Cardiac muscle cell (in vitro differentiated cells and primary cell): ENCODE data around the gene ARHGEF11. TPM values are rescaled to one million over a fixed set of nuclear protein-coding genes. Genes with fewer than 3 reads are reported as not detected.

ENCODE experiments used
- DNase-seq, 2 donors: peaks; one replicate each; pipeline versions ENCODE4 v3.0.0 to v3.0.0-alpha.2; 2010 to 2017; ENCODE audit warnings: low read depth in 1 of 2, low spot score in 1 of 2
- H3K27ac ChIP-seq: fragments of 200-600 bp; sonication (generic); 2 replicates; pipeline ENCODE4 v1.5.1; 2016
- H3K27me3 ChIP-seq: fragments of 200-600 bp; sonication (generic); 2 replicates; pipeline ENCODE4 v1.6.0; 2016; ENCODE audit warnings: control low read depth
- H3K36me3 ChIP-seq: fragments of 200-600 bp; sonication (generic); 2 replicates; pipeline ENCODE4 v1.5.1; 2016; ENCODE audit warnings: control low read depth
- H3K4me1 ChIP-seq: fragments of 200-600 bp; sonication (generic); 2 replicates; pipeline ENCODE4 v1.8.1; 2017; ENCODE audit warnings: low read depth, mild to moderate bottlenecking, mixed run types
- H3K4me3 ChIP-seq: fragments of 200-600 bp; sonication (generic); 2 replicates; pipeline ENCODE4 v1.5.1; 2016; ENCODE audit warnings: mild to moderate bottlenecking
- H3K9me3 ChIP-seq: fragments of 200-600 bp; sonication (generic); 2 replicates; pipeline ENCODE4 v1.5.1; 2017; ENCODE audit warnings: low read depth, mild to moderate bottlenecking, control low read depth
- CTCF ChIP-seq: IDR thresholded peaks from 2 replicates; pipeline ENCODE4 v1.5.1; 2012; ENCODE audit warnings: low read depth, mild to moderate bottlenecking, low read length
- polyA plus RNA-seq: library from polyadenylated mRNA; unstranded; fragments of >200 nt; fragmentation: Nextera tagmentation; extraction: Ambion mirVana; gene quantifications from 2 replicates; pipeline ENCODE4 v1.2.1, GENCODE V29; 2016
- total RNA-seq: library from RNA; depleted of rRNA; stranded (reverse); fragments of >200 nt; gene quantifications from 2 replicates; pipeline ENCODE4 v1.2.3, GENCODE V29; 2016

The ARHGEF11 gene
- total and polyA plus RNA-seq, 2 experiments from 2014 or later = 25.8 to 40.1 TPM

DNA sequence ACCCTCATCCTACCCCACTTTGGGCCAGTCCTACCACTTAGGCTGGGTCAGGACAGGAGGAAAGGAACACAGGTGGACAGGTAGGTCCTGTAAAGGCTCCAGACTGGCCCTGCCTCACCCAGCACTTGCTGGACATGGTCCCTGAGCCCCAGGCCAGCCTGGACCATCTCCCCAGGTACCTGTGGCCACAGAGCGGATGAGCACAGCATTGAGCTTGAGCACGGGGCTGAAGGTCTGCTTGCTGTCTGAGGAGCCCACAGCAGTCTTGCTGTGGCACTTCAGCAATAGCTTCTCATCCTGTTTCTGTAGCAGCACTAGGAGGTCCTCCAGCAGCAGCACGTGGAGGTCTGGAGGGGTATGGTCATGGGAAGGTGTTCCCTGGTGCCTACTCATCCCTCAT is 101.8 kb downstream of the ARHGEF11 start:
- H3K4me3 ChIP-seq = no peak overlapping the region
- no peaks in the 10 kb centered on the region for H3K27me3 ChIP-seq
- H3K4me1 ChIP-seq = no peaks in the 10 kb centered on the region
- no peak for TF ChIP-seq CTCF
- H3K9me3 ChIP-seq = no peaks in the 10 kb centered on the region
- peaks cover 40% of the 10 kb centered on the region for H3K36me3 ChIP-seq
- no peak for DNase-seq
- no peak overlapping the region for H3K27ac ChIP-seq

DNA sequence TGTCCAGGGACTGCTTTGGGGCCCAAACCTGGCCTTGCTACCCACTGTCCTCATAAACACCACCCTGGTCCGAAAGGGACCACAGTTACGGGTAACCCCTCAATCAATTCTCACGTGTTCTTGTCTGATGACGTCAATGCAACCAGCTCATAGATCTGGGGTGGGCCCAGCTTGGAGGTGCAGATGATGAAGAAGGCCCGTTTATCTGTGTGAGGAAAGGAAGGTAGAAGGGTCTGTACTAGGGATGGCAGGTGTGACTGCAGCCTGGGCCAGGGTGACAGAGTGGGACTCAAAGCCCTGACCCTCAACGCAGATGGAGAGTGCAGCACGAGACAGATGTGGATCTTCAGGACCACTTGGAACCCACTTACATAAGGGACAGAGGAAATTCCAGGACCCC is 103.0 kb downstream of the ARHGEF11 start:
- no peaks in the 10 kb centered on the region for H3K4me1 ChIP-seq
- TF ChIP-seq CTCF = no peak
- H3K27me3 ChIP-seq = no peaks in the 10 kb centered on the region
- no peak for DNase-seq
- no peak overlapping the region for H3K27ac ChIP-seq
- H3K36me3 ChIP-seq = peaks cover 45% of the 10 kb centered on the region
- H3K9me3 ChIP-seq = no peaks in the 10 kb centered on the region
- H3K4me3 ChIP-seq = no peak overlapping the region

- Histone ChIP-seq H3K27me3 (no peaks in the 10 kb centered on the region), H3K36me3 (peaks cover 49% of the 10 kb centered on the region), H3K27ac (no peak overlapping the region), H3K4me3 (no peak overlapping the region), H3K9me3 (no peaks in the 10 kb centered on the region), H3K4me1 (no peaks in the 10 kb centered on the region)
- no peak for DNase-seq
- TF ChIP-seq CTCF = no peak
Measured at GRCh38 chr1:156942176-156942575, 103.4 kb downstream of the ARHGEF11 start.

- H3K27me3 ChIP-seq = no peaks in the 10 kb centered on the region
- DNase-seq = no peak
- TF ChIP-seq CTCF = no peak
- no peaks in the 10 kb centered on the region for H3K4me1 ChIP-seq
- no peak overlapping the region for H3K4me3 ChIP-seq
- H3K9me3 ChIP-seq = no peaks in the 10 kb centered on the region
- H3K27ac ChIP-seq = no peak overlapping the region
- peaks cover 49% of the 10 kb centered on the region for H3K36me3 ChIP-seq
Measured at GRCh38 chr1:156941675-156942074, 103.9 kb downstream of the ARHGEF11 start.

DNA sequence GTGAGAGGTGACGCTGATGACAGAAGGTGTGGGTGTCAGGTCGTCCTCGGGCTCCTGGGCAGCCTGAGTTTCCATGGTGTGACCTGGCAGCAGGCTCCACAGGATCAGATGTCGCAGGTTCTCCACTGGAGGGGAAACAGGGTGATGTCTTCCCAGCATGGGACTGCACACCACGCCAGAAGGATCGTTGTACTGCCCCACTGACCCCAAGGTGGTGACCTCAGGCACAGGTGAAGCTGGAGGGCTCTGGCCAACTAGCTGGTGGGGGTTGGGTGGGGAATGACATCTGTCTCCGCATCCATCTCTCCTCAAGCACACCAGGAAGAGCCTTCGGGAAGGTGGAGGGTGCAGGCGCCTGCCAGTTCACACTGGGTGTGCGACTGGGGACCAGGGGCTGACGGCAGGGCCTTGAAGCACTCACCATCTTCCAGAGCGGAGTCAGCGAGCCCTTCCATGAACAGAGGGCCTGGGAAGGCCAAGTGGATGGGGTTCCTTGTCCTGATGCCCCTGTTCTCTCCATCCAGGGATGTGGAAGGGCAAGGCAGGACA is 105.7 kb downstream of the ARHGEF11 start:
- H3K4me3 ChIP-seq = no peak overlapping the region
- H3K4me1 ChIP-seq = no peaks in the 10 kb centered on the region
- peaks cover 33% of the 10 kb centered on the region for H3K36me3 ChIP-seq
- no peaks in the 10 kb centered on the region for H3K9me3 ChIP-seq
- H3K27me3 ChIP-seq = no peaks in the 10 kb centered on the region
- no peak for DNase-seq
- no peak for TF ChIP-seq CTCF
- H3K27ac ChIP-seq = no peak overlapping the region

DNA sequence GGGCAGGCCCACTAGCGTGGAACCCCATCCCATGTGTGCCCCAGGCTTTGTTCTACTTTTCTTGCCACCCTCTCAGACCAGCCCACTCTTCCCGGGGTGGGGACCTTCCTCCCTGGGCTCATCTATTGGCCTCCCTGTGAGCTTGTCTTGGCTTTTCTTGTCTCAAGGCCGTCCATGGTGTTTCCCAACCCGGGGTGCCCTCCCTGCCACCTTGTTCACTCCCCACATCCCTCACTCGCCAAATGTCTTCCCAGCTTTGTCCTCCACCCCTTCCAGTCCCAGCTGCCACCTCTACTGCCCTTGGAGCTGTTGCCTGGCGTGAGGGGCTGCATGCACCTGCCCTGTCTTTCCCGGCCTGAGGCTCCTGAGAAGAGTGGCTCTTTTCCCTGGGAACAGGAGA is 106.7 kb downstream of the ARHGEF11 start:
- H3K27ac ChIP-seq = no peak overlapping the region
- peaks cover 26% of the 10 kb centered on the region for H3K36me3 ChIP-seq
- H3K9me3 ChIP-seq = no peaks in the 10 kb centered on the region
- no peak overlapping the region for H3K4me3 ChIP-seq
- DNase-seq = no peak
- H3K27me3 ChIP-seq = no peaks in the 10 kb centered on the region
- no peaks in the 10 kb centered on the region for H3K4me1 ChIP-seq
- no peak for TF ChIP-seq CTCF
